Naive B cell (primary cell): ENCODE data around the gene DEDD. TPM values are rescaled to one million over a fixed set of nuclear protein-coding genes. Genes with fewer than 3 reads are reported as not detected.

Experiments used
- ATAC-seq, 2 donors: fragments of 150-1000 bp; cut with Tn5 transposase; 2 replicates each; pipeline ENCODE4 v1.10.0; 2021; ENCODE audit warnings: low read depth in 2 of 2, mild to moderate bottlenecking in 2 of 2, moderate library complexity in 2 of 2
- DNase-seq: peaks from one replicate; pipeline ENCODE4 v3.0.0; 2022
- H3K27ac Mint-ChIP-seq, 6 donors: one replicate each; pipeline ENCODE4 v1.8.0; 2020 to 2022; ENCODE audit warnings: mild to moderate bottlenecking in 6 of 6, mixed read lengths in 6 of 6, moderate library complexity in 5 of 6, inconsistent platforms in 2 of 6
- H3K27me3 Mint-ChIP-seq, 3 donors: one replicate each; pipeline ENCODE4 v1.8.0; 2021 to 2022; ENCODE audit warnings: mixed read lengths in 3 of 3, mild to moderate bottlenecking in 1 of 3
- H3K36me3 Mint-ChIP-seq, 2 donors: one replicate each; pipeline ENCODE4 v1.8.0; 2020 to 2022; ENCODE audit warnings: mixed read lengths in 2 of 2, inconsistent platforms in 1 of 2, mild to moderate bottlenecking in 1 of 2
- H3K4me1 Mint-ChIP-seq, 3 donors: one replicate each; pipeline ENCODE4 v1.8.0; 2020 to 2022; ENCODE audit warnings: mixed read lengths in 3 of 3, inconsistent platforms in 1 of 3, mild to moderate bottlenecking in 1 of 3, moderate library complexity in 1 of 3
- H3K4me3 Mint-ChIP-seq, 8 donors: one replicate each; pipeline ENCODE4 v1.8.0; 2020 to 2022; ENCODE audit warnings: mild to moderate bottlenecking in 8 of 8, mixed read lengths in 8 of 8, moderate library complexity in 8 of 8, inconsistent platforms in 2 of 8
- H3K9me3 Mint-ChIP-seq, 7 donors: one replicate each; pipeline ENCODE4 v1.8.0; 2020 to 2022; ENCODE audit warnings: mixed read lengths in 7 of 7, mild to moderate bottlenecking in 5 of 7, inconsistent platforms in 2 of 7, moderate library complexity in 1 of 7
- polyA plus RNA-seq, 6 donors: library from polyadenylated mRNA; unstranded; fragments of 300-500 nt; fragmentation: Illumina TruSeq; gene quantifications; one replicate each; pipeline ENCODE4 v1.2.3, GENCODE V29; 2021; ENCODE audit warnings: low read depth in 6 of 6

DEDD gene
- polyA plus RNA-seq: 10 to 100 TPM; 36.4 to 55.3 (median 39.2) TPM

GRCh38 chr1:161132410-161133219 is at the start of gene DEDD:
DEDD (minus strand) TSS chr1:161132667; CDS start chr1:161124462, 8,205 bp downstream.
- DNase-seq: peak; percentile 91
- peak; percentile 93 to 95 for ATAC-seq
- Mint-ChIP-seq H3K27me3 (no peaks in the 10 kb centered on the region), H3K36me3 (no peaks in the 10 kb centered on the region), H3K4me1 (peaks cover 29 to 57% (median 48%) of the 10 kb centered on the region in 3 donors), H3K9me3 (no peaks in the 10 kb centered on the region), H3K27ac (peak within 1 kb of the TSS in 3 of 6 donors; percentile 79 to 97 (median 97)), H3K4me3 (no peak within 1 kb of the TSS)

DNA sequence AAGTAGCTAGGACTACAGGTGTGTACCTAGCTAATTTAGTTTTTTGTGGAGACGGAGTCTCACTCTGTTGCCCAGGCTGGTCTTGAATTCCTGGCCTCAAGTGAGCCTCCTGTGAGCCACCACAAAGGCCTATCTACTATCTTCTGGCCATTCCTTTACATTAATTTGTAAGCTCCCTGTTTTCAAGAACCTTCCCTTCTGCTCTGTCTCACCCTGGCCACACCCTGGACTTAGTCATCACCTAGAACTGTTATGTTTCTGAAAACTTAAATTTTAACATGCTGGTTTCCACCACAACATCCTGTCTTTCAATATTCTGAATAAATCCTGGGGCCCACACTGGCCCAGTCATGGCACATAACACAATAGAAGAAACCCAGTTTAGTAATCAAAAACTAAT is 49.7 kb upstream of the DEDD start:
- H3K27ac Mint-ChIP-seq: peak overlapping the region; percentile 43 to 83 (median 70)
- H3K27me3 Mint-ChIP-seq: no peaks in the 10 kb centered on the region
- H3K4me1 Mint-ChIP-seq: peaks cover 64 to 81% (median 79%) of the 10 kb centered on the region in 3 donors
- no peaks in the 10 kb centered on the region for H3K9me3 Mint-ChIP-seq
- peak overlapping the region; percentile 27 to 84 (median 52) for H3K4me3 Mint-ChIP-seq
- ATAC-seq (no peak), DNase-seq (no peak)
- H3K36me3 Mint-ChIP-seq: no peaks in the 10 kb centered on the region

- no peaks in the 10 kb centered on the region for H3K27me3 Mint-ChIP-seq
- H3K27ac Mint-ChIP-seq: peak overlapping the region in 3 of 6 donors; percentile 30 to 83 (median 63)
- no peaks in the 10 kb centered on the region for H3K9me3 Mint-ChIP-seq
- ATAC-seq: no peak
- H3K4me1 Mint-ChIP-seq: peaks cover 63 to 81% (median 77%) of the 10 kb centered on the region in 3 donors
- no peaks in the 10 kb centered on the region for H3K36me3 Mint-ChIP-seq
- peak overlapping the region in 3 of 8 donors; percentile 3 to 56 (median 23) for H3K4me3 Mint-ChIP-seq
- DNase-seq: no peak
These were observed 48.2 kb upstream of the DEDD start for GRCh38 chr1:161180639-161181038.

GRCh38 chr1:161179698-161180097 is 47.2 kb upstream of the DEDD start:
- Mint-ChIP-seq H3K4me3 (peak overlapping the region in 3 of 8 donors; percentile 3 to 74 (median 56)), H3K4me1 (peaks cover 65 to 80% (median 78%) of the 10 kb centered on the region in 3 donors), H3K36me3 (peaks cover 1 to 3% of the 10 kb centered on the region in 2 donors), H3K27ac (peak overlapping the region in 4 of 6 donors; percentile 50 to 82 (median 60)), H3K27me3 (no peaks in the 10 kb centered on the region), H3K9me3 (no peaks in the 10 kb centered on the region)
- no peak for ATAC-seq
- DNase-seq: no peak

DNA sequence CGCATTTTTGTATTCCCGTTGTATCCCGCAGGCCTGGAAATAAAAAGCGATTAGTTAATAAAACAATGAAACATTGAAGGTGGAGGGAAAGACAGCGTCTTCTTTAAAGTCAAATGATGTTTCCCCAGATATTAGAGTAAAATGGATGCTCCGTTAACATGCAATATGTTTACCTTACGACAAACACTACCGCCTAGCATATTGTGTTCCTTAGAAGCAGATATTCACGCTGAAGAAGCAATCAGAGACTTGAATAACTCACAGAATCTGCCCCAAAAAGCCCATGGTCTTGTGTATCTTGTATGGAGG is 45.4 kb upstream of the DEDD start:
- peaks cover 55 to 76% (median 74%) of the 10 kb centered on the region in 3 donors for H3K4me1 Mint-ChIP-seq
- no peaks in the 10 kb centered on the region for H3K27me3 Mint-ChIP-seq
- H3K9me3 Mint-ChIP-seq: no peaks in the 10 kb centered on the region
- ATAC-seq (no peak), DNase-seq (no peak)
- peak overlapping the region; percentile 89 to 100 (median 99) for H3K4me3 Mint-ChIP-seq
- peaks cover 6 to 17% of the 10 kb centered on the region in 2 donors for H3K36me3 Mint-ChIP-seq
- H3K27ac Mint-ChIP-seq: peak overlapping the region; percentile 93 to 99 (median 98)

DNA sequence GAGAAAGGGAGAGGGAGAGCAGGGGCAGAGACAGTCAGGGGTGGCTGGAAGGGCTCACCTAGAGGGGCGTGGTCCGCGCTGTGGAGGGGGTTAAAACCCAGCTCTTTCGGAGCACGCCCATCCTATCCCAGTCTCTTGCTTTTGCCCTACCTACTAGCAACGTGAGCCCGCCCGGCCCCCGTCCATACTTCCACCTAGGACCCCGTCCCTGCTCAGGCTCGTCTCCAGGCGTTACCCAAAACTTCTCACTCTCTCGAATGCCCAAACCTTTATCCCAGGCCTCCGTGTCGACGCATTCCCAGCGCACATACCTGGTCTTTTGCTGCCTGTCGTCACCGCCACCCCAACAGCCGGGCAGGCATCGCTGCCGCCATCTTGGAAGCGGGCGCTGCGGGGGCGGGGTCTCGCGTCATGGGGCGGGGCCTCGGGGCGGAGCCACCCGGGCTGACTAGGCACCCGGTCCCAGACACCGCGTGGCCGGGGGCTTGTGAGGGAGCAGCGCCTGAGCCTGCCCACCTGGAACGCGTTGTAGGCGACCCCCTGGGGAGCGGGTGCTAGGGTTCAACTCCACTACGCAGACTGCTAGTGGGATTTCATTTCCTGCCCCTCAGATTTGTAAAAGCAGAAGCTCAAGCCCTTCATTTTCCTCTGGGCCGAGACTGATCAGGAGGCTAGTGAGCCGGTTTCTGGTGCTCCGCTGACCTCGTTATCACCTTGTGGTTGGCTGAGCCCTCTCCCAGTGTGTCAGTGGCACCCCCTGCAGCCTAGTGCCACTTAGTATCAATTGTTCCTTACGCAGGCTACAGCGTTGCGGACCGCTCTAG is 44.9 kb upstream of the DEDD start, which contains the start of gene B4GALT3:
Gene B4GALT3, minus strand, starts transcription at position 396 of the 824 bp plus-strand sequence. CDS start 1,447 bp downstream, outside the sequence.
- H3K4me1 Mint-ChIP-seq: peaks cover 51 to 75% (median 72%) of the 10 kb centered on the region in 3 donors
- ATAC-seq: peak; percentile 92 to 93
- peak within 1 kb of the TSS; percentile 89 to 100 (median 99) for H3K4me3 Mint-ChIP-seq
- DNase-seq: peak; percentile 92
- H3K9me3 Mint-ChIP-seq: no peaks in the 10 kb centered on the region
- H3K36me3 Mint-ChIP-seq: peaks cover 7 to 17% of the 10 kb centered on the region in 2 donors
- H3K27ac Mint-ChIP-seq: peak within 1 kb of the TSS; percentile 93 to 99 (median 98)
- no peaks in the 10 kb centered on the region for H3K27me3 Mint-ChIP-seq

DNA sequence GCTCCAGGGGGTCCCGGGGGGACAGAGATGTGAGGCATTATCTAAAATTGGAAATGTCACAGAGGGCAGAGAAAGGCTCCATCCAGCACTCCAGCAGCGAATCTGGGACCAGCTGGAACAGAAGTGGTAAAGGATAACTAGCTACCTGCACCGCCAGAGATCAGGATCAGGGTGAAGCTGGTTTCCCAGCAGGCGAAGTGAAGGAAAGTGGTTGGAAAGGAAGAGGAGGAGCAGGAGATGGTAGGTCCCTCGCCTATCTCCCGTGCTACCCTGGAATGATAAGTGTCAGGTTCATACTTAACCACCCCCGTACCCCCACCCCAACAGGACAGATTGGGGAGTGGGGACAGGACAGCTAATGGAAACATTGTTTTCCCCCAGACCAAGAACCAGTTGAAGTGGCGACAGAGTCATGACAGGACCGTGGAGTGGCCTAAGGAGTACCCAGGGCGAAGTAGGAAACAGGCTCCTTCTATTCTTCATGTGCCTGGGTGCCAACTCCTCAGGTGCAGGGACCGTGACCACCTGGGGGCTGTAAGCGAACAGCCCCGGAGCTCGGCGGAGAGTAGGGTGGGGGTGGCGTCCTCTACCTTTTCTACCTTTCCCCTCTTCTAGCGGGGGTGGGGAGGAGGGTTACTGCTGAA is 44.1 kb upstream of the DEDD start:
- ATAC-seq: no peak
- H3K27me3 Mint-ChIP-seq: no peaks in the 10 kb centered on the region
- no peak for DNase-seq
- H3K36me3 Mint-ChIP-seq: peaks cover 12 to 21% of the 10 kb centered on the region in 2 donors
- peaks cover 46 to 71% (median 65%) of the 10 kb centered on the region in 3 donors for H3K4me1 Mint-ChIP-seq
- H3K9me3 Mint-ChIP-seq: no peaks in the 10 kb centered on the region
- H3K27ac Mint-ChIP-seq: peak overlapping the region; percentile 93 to 99 (median 98)
- peak overlapping the region; percentile 89 to 100 (median 99) for H3K4me3 Mint-ChIP-seq

- H3K4me1 Mint-ChIP-seq: peaks cover 48 to 67% (median 60%) of the 10 kb centered on the region in 3 donors
- H3K4me3 Mint-ChIP-seq: peak overlapping the region; percentile 89 to 100 (median 99)
- no peaks in the 10 kb centered on the region for H3K9me3 Mint-ChIP-seq
- peaks cover 12 to 27% of the 10 kb centered on the region in 2 donors for H3K36me3 Mint-ChIP-seq
- ATAC-seq: no peak
- H3K27me3 Mint-ChIP-seq: no peaks in the 10 kb centered on the region
- H3K27ac Mint-ChIP-seq: peak overlapping the region; percentile 85 to 99 (median 96)
- no peak for DNase-seq
These were observed 43.4 kb upstream of the DEDD start for GRCh38 chr1:161175771-161176453.

GRCh38 chr1:161174911-161175310 is 42.4 kb upstream of the DEDD start:
- Mint-ChIP-seq H3K9me3 (no peaks in the 10 kb centered on the region), H3K27ac (peak overlapping the region in 4 of 6 donors; percentile 8 to 70 (median 32)), H3K4me1 (peaks cover 42 to 58% (median 52%) of the 10 kb centered on the region in 3 donors), H3K27me3 (no peaks in the 10 kb centered on the region), H3K4me3 (peak overlapping the region in 6 of 8 donors; percentile 22 to 99 (median 75)), H3K36me3 (peaks cover 12 to 30% of the 10 kb centered on the region in 2 donors)
- no peak for ATAC-seq
- DNase-seq: no peak

- Mint-ChIP-seq H3K36me3 (peaks cover 12 to 30% of the 10 kb centered on the region in 2 donors), H3K27me3 (no peaks in the 10 kb centered on the region), H3K4me1 (peaks cover 43 to 58% (median 50%) of the 10 kb centered on the region in 3 donors), H3K27ac (peak overlapping the region in 2 of 6 donors; percentile 24 to 59), H3K9me3 (no peaks in the 10 kb centered on the region), H3K4me3 (peak overlapping the region in 1 of 8 donors; percentile 92)
- no peak for DNase-seq
- no peak for ATAC-seq
These were observed 41.2 kb upstream of the DEDD start for GRCh38 chr1:161173711-161174110.

- peaks cover 12 to 30% of the 10 kb centered on the region in 2 donors for H3K36me3 Mint-ChIP-seq
- no peak for ATAC-seq
- H3K4me1 Mint-ChIP-seq: peaks cover 46 to 59% (median 52%) of the 10 kb centered on the region in 3 donors
- H3K27me3 Mint-ChIP-seq: no peaks in the 10 kb centered on the region
- peak overlapping the region in 1 of 8 donors; percentile 92 for H3K4me3 Mint-ChIP-seq
- peak overlapping the region in 1 of 6 donors; percentile 24 for H3K27ac Mint-ChIP-seq
- no peak for DNase-seq
- no peaks in the 10 kb centered on the region for H3K9me3 Mint-ChIP-seq
These were observed 40.4 kb upstream of the DEDD start for GRCh38 chr1:161172776-161173376.

DNA sequence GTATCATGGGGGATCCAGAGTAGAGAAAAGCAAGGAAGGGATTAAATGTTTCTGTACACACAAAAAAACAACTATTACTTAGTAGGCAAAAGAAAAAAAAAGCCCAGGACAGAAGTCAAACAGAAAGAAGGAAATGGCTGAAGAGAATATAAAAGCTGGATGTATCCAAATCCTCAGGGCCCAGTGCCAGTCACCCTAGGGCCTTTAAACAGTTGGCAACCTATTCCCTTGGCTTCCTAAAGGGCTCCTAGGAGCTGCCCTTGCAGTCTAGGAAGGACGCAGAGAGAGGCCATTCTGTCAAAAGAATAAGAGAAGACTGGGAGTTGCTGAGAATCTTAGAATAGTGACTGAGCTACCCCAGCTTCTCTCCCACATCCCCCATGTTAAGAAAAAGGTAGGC is 39.9 kb upstream of the DEDD start:
- H3K4me1 Mint-ChIP-seq: peaks cover 43 to 59% (median 52%) of the 10 kb centered on the region in 3 donors
- H3K4me3 Mint-ChIP-seq: peak overlapping the region in 2 of 8 donors; percentile 56 to 79
- ATAC-seq (no peak), DNase-seq (no peak)
- peak overlapping the region in 2 of 6 donors; percentile 49 to 95 for H3K27ac Mint-ChIP-seq
- H3K9me3 Mint-ChIP-seq: no peaks in the 10 kb centered on the region
- H3K36me3 Mint-ChIP-seq: peaks cover 12 to 30% of the 10 kb centered on the region in 2 donors
- H3K27me3 Mint-ChIP-seq: no peaks in the 10 kb centered on the region
